NCI-H82 (cell line): Measurements from ENCODE around the gene GABRA4.

Source experiments
- DNase-seq: peaks from one replicate; lab custom pipeline; 2025; lab: John Stamatoyannopoulos, UW

Gene GABRA4

DNA sequence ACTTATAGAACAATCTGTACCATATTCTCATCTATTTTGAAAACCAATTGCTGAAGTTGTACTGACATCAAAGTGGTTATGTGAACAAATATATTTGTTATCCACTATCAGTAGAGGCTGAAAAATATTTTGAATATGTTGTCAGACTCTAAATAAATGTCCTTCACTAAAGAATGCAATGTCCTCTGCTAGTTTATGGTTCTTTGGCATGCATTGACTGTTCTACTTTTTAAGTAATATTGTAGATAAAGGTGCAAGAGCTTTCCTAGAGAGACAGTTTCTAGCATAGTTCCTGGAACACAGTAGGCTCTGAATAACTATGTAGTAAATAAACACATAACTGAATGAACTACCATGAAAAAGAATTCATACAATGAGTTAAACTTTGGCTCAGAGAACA is 66.2 kb downstream of the GABRA4 start:
- no peak for DNase-seq

DNA sequence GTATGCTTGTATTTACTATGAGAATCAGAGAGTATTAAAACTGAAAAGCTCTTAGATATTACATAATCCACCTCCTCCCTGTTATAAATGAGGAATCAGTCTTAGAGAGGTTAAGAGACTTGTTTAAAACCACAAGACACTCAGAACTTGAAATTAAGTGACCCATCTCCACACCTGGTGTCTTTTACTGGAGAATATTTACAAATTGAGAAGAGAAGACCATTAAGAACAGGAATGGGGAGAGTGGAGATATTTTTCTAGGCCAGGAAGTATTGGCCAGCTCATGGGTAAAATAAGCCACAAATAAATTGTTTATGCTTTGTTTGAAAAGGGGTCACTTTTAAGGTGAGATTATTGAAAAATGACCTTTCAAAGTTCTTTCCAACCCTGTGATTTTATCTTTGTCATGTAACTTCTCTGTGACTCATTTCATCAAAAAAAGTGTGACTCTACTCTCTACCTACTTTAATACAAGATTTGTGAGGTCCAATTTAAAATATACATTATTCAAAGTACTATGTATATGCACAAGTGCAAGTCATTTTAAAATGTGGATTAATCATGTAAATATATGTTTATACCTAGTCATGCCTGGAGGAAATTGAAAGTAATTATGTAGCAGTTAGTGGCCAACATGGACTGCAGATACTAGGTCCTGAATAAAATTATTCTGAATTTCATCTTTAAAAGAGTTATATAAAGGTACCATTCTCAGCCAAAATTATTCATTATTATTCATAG is 68.4 kb downstream of the GABRA4 start:
- no peak for DNase-seq

DNA sequence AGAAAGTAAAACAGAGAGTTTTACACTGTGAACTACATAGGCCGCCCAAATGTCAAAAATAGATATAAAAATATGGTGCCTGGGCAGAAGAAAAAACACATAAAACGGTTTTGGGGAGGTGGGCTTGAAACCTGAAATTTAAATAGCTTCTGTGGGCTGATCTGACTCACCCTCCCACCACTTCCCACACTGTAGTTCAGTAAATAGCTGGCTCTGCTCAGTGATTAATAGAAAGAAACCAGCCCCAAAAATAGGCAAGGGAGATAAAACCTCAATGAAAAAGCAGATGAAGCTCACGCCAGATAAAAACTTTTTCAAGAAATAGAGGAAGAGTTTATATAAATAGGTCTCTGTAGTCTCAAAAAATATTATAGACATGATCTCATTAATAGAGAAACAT is 71.2 kb downstream of the GABRA4 start:
- DNase-seq, result no peak

DNA sequence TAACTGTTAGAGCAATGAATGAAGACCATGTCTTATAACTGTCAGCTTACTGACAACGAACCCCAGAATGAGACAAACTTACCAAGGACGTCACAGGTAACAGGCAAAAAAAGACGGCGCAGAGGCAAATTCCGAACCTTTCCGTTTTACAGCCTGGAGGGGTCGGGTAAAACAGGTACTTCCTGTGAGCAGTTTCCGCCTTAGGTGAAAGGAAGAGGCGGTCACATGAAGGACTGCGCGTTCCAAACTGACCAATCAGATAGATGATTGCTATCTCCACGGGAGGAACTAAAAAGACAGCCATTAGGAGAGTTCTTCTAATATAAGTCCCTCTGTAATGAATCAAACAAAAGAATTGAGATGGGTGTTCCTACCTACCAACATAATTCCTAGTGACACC is 84.3 kb downstream of the GABRA4 start, which contains the start of gene COX7B2:
COX7B2 (minus strand) TSS at position 168 of the 400 bp plus-strand sequence. CDS start 174,053 bp downstream, outside the sequence.
- no peak for DNase-seq

DNA sequence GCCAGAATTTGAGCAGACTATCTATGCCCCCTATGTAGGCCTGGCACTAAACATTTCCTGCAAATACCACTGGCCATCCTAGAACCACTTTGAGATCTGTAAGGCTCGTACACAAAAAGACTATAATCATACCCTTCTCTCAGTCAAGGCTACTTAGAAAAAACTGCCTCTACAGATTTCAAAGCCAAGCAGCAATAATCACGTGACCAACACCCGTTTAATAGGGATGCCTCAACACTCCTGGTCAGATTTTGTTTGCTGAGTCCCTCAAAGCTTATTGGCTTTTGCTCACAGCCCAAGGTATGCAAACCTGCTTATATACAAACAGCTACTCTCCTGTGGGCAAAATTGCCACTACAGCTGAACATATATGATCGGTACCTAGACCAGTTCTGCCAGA is 85.2 kb downstream of the GABRA4 start:
- no peak for DNase-seq

DNA sequence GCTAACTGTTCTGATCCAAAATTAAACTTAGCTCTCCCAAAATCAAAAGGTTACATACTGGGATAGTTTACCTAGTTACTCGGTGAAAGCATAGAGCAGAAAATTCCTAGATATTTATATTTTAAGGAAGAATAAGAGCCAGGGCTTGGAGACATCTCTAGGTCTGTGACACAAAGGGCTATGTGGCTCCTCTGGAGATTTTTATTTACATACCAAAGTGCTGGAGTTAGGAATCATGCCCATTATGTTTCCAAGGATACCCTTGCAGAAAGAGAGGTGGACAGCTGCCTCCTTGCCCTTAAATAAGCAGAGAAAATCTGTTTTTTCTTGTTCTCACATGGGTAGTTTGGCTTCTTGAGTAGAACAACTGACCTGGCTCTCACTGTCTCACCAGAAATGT is 93.3 kb downstream of the GABRA4 start:
- no peak for DNase-seq

DNA sequence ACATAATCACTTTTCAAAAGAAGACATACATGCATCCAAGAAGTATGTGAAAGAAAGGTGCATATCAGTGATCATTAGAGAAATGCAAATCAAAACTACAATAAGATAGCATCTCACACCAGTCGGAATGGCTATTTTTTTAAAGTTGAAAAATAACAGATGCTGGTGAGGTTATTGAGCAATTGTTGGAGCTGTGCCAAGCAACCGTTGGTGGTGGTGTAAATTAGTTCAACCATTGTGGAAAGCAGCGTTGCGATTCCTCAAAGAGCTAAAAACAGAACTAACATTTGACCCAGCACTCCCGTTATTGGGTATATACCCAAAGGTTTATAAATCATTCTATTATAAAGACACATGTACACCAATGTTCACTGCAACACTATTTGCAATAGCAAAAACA is 98.6 kb downstream of the GABRA4 start:
- no peak for DNase-seq

DNA sequence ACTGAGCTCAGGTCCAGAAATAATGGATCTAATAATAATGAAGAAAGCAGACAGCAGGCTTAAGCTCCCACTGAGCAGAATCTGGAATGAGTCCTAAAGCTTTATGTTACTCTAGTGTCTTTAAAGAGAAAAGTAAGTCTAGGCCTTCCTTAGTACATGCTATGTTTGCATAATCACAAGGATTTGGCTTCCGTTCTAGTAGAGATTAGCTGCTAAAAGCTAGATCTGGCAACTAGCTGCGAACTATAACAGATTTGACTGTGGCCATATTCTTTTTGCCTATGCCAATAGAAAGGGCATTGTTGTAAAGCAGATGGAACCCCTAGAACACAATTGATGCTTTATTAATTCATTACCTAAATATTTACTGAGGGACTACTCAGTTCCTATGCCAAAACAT is 103.3 kb downstream of the GABRA4 start:
- no peak for DNase-seq

DNA sequence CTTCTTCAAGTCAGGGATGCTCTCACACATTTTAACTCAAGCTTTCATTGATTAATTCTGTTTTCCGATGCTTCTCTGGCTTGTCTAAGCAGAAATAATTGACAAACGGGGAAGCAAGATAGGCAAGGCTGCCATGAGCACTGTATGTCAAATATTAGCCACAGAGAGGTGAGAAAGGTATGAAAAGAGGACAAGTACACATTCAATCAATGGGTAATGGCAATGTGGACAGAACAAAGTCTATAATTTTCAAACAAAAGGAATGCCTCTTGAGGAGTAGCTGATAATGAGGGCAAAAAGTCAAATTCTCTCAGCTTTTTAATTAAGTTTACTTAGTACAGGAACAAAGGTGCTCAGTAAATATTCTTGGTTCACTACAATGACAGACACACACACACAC is 104.0 kb downstream of the GABRA4 start:
- no peak for DNase-seq

DNA sequence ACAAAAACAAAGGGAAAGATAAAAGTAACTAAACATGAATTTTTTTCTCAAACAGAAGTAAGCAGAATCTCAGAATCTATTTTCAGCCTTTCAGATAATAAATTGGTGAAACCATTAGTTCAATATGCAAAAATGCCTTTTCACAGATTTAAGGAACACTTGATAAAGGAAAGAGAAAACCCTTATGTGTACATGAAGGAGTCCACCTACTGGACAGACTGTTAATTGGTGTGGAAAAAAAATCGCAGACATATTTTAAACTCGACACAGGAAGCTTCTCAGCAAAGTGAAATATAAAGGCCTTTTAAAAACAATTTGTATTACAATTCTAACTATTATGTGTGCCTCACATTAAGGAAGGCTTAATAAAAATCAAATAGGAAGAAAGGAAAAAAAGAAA is 106.7 kb downstream of the GABRA4 start:
- DNase-seq, result peak; percentile 21

DNA sequence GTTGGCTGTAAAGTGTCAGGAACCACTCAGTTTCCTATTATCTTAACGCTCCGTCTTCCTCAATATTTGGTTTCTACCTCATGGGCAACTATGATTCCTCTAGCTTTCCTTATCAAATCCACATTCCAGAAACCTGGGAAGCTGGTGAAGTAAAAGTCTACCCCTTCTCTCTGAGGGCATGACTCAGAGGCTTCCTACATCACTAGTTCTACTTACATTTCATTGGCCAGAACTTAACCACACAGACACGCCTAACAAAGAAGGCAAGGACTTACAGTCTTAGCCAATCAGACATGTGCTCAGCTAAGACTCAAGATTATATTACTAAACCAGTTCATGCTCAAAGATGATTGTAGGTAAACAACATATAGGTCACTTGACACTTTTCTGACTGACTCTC is 114.7 kb downstream of the GABRA4 start:
- no peak for DNase-seq

DNA sequence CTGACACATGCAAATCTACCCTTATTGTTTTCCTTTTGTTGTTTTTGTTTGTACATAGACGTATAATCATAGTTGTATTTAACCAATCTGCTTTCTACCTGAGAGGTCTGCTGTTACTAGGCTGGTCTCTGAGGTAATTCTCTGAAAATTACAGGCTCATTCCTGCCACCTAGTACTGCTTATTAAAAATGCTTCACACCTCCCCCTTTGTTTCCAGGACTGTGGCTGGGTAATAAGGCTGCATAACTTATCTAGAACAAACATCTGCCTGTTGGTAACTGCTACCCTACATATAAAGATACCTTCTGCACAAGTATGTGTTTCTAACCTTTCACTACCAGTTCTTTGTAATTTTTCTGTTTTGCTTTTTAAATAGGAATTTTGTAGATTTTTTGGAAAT is 118.6 kb downstream of the GABRA4 start:
- no peak for DNase-seq

DNA sequence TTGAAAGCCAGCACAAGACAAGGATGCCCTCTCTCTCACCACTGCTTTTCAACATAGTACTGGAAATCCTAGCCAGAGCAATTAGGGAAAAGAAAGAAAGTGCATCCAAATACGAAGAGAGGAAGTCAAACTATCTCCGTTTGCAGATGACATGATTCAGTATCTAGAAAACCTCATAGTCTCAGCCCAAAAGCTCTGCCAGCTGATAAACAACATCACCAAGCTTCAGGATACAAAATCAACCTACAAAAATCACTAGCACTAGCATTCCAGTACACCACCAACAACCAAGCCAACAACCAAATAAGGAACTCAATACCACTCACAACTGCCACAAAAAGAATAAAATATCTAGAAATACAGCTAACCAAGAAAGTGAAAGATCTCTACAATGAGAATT is 123.0 kb downstream of the GABRA4 start:
- DNase-seq, result no peak
